ENCODE data around the gene CALML6.

- TF ChIP-seq CTCF (IDR thresholded peaks at IDR 0.05) (no peak), ZNF263 (CRISPR knock-in tag; IDR thresholded peaks at IDR 0.05; ENCODE audit: low read depth) (no peak), MAX (CRISPR knock-in tag; IDR thresholded peaks at IDR 0.05) (no peak), E2F5 (CRISPR knock-in tag; IDR thresholded peaks at IDR 0.05) (no peak), FOXP1 (CRISPR knock-in tag; IDR thresholded peaks at IDR 0.05; ENCODE audit: borderline replicate concordance) (no peak), ZNF425 (CRISPR knock-in tag; conservative IDR thresholded peaks at IDR 0.05) (no peak), ZNF281 (CRISPR knock-in tag; IDR thresholded peaks at IDR 0.05) (no peak)
Observed at GRCh38 chr1:1914101-1914970, 724 bp upstream of the CALML6 start.
